Peyer's patch (tissue), 4 donors: ENCODE results near the gene PLEKHH1. TPM values are rescaled to one million over a fixed set of nuclear protein-coding genes. Genes with fewer than 3 reads are reported as not detected.
A peak's percentile ranks its signal among the peaks of the same experiment; 100 is the strongest.

Experiments used
- DNase-seq, 3 donors: peaks; one replicate each; pipeline ENCODE4 v3.0.0-alpha.2; 2017 to 2019
- H3K27ac ChIP-seq, 4 donors: fragments of 200-600 bp; sonication (generic); one replicate each; pipeline ENCODE4 v1.5.1; 2016 to 2019
- H3K27me3 ChIP-seq, 2 donors: fragments of 200-600 bp; sonication (generic); one replicate each; pipeline ENCODE4 v1.5.1; 2019
- H3K36me3 ChIP-seq, 3 donors: fragments of 200-600 bp; sonication (generic); one replicate each; pipeline ENCODE4 v1.5.1; 2016 to 2019
- H3K4me1 ChIP-seq, 4 donors: fragments of 200-600 bp; sonication (generic); one replicate each; pipeline ENCODE4 v1.5.1; 2016 to 2019
- H3K4me3 ChIP-seq, 4 donors: fragments of 200-600 bp; sonication (generic); 1 replicate in 3 of 4; 2 replicates in 1 of 4; pipeline ENCODE4 v1.5.1; 2016 to 2019; ENCODE audit warnings: mild to moderate bottlenecking in 1 of 4
- H3K9me3 ChIP-seq, 4 donors: fragments of 200-600 bp; sonication (generic); one replicate each; pipeline ENCODE4 v1.5.1; 2016 to 2019; ENCODE audit warnings: mild to moderate bottlenecking in 1 of 4
- POLR2A ChIP-seq, 2 donors: fragments of 450-650 bp; IDR thresholded peaks; one replicate each; pipeline ENCODE4 v1.5.1; 2017; ENCODE audit warnings: antibody characterized with exemption in 2 of 2, mild to moderate bottlenecking in 2 of 2, moderate library complexity in 2 of 2
- total RNA-seq, 4 donors: library from RNA; depleted of rRNA; stranded (reverse); fragments of >200 nt; gene quantifications; one replicate each; pipeline ENCODE4 v1.1.0, GENCODE V29; 2016
- TF ChIP-seq, protein P1 (sequence below), 6 experiments: fragments of 450-650 bp in 4 of 6; fragments of 200-600 bp in 2 of 6; sonication (generic) in 1 of 6; IDR thresholded peaks; one replicate each; pipeline ENCODE4 v1.5.1; 2017 to 2019; ENCODE audit warnings: antibody characterized with exemption in 6 of 6, mild to moderate bottlenecking in 3 of 6, moderate library complexity in 1 of 6

Gene PLEKHH1
- total RNA-seq, 4 donors from 2014 or later: 68.5 to 142 (median 92.0) TPM

DNA sequence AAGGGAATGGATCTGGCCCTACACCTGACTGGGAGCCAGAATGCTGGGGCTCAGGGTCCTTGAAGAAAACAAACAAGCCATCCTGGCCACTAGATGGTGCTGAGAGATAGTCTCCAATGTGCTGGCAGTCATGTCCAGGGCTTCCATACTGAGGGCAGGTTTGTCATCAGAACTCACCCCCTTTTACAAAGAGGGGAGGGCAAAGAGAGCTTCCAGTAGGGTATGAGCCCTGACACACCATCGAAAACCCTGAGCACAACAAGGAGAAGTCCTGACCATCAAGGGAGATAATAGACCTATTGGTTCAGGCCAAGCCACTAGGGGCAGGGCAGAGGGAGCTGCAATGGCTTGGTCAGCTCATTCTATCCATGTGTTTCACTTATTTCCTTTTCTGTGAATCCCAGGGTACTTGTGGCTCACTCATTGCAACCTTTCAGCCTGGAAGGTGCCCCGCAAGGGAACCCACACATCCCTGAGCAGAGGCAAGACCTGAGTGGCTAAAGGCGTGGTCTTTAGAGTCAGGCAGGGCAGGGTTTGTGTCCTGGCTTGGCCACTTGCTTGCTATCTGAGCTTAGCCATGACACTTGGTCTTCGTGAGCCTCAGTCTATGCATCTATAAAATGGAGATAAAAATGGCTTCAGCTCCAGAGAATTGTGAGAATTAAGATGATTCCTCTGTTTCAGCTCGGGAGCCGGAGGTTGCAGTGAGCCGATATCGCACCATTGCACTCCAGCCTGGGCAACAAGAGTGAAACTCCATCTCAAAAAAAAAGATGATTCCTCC lies 6.2 kb upstream of the PLEKHH1 start:
- Histone ChIP-seq H3K9me3 (no peaks in the 10 kb centered on the region), H3K27me3 (no peaks in the 10 kb centered on the region), H3K27ac (no peak overlapping the region), H3K4me1 (no peaks in the 10 kb centered on the region), H3K4me3 (no peak overlapping the region), H3K36me3 (no peaks in the 10 kb centered on the region)
- peak; percentile 40 to 76 (median 56) for DNase-seq
- TF ChIP-seq, protein P1, sequence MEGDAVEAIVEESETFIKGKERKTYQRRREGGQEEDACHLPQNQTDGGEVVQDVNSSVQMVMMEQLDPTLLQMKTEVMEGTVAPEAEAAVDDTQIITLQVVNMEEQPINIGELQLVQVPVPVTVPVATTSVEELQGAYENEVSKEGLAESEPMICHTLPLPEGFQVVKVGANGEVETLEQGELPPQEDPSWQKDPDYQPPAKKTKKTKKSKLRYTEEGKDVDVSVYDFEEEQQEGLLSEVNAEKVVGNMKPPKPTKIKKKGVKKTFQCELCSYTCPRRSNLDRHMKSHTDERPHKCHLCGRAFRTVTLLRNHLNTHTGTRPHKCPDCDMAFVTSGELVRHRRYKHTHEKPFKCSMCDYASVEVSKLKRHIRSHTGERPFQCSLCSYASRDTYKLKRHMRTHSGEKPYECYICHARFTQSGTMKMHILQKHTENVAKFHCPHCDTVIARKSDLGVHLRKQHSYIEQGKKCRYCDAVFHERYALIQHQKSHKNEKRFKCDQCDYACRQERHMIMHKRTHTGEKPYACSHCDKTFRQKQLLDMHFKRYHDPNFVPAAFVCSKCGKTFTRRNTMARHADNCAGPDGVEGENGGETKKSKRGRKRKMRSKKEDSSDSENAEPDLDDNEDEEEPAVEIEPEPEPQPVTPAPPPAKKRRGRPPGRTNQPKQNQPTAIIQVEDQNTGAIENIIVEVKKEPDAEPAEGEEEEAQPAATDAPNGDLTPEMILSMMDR (IDR thresholded peaks at IDR 0.05): peak in 4 of 6 experiments; percentile 65 to 91 (median 82)
- TF ChIP-seq POLR2A (IDR thresholded peaks at IDR 0.05): no peak

DNA sequence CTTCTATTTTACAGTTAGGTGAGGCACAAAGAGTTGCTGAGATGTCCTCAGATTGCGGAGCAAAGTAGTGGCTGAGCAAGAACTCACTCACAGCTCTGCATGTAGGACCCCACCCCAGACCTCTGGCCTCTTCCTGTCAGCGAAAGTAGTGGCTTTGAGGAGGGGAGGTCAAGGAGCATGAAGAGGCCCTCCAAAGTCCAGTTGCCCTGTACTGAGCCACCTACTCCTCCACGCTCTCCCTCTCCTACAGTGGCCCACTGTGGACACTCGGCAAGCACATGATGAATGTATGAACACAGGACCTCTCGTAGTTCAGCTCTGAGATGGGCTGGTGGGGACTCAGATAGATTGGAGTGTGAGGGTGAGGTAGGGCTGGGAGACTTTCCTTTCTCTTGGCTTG lies 5.3 kb upstream of the PLEKHH1 start:
- Histone ChIP-seq H3K9me3 (no peaks in the 10 kb centered on the region), H3K27me3 (no peaks in the 10 kb centered on the region), H3K4me1 (peaks cover 0 to 6% (median 2%) of the 10 kb centered on the region in 4 donors), H3K4me3 (no peak overlapping the region), H3K27ac (no peak overlapping the region), H3K36me3 (no peaks in the 10 kb centered on the region)
- TF ChIP-seq POLR2A (IDR thresholded peaks at IDR 0.05): no peak
- TF ChIP-seq, protein P1 (IDR thresholded peaks at IDR 0.05): no peak
- no peak for DNase-seq

DNA sequence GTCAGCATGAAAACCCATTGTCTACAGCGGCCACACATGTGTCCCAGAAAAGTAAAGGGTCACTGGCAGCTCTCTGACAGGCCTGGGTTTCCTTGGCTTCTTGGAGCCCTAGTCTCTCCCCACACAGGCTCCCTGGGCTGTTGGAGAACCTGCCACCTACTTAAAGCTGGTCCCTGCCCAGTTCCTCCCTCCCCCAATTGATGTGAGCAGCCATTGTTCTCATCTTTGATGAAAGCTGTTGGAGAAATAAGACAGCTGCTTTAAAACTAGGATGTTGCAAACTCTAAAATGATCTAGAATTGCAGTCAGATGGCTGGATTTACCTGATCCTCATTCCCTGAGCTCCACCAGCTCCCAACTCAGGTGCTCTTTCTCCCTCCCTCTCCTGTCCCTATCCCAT lies 4.8 kb upstream of the PLEKHH1 start:
- no peaks in the 10 kb centered on the region for H3K9me3 ChIP-seq
- H3K27me3 ChIP-seq: no peaks in the 10 kb centered on the region
- no peak overlapping the region for H3K4me3 ChIP-seq
- TF ChIP-seq POLR2A (IDR thresholded peaks at IDR 0.05): no peak
- TF ChIP-seq, protein P1 (IDR thresholded peaks at IDR 0.05): no peak
- no peaks in the 10 kb centered on the region for H3K36me3 ChIP-seq
- no peak overlapping the region for H3K27ac ChIP-seq
- peaks cover 0 to 9% (median 3%) of the 10 kb centered on the region in 4 donors for H3K4me1 ChIP-seq
- DNase-seq: no peak

DNA sequence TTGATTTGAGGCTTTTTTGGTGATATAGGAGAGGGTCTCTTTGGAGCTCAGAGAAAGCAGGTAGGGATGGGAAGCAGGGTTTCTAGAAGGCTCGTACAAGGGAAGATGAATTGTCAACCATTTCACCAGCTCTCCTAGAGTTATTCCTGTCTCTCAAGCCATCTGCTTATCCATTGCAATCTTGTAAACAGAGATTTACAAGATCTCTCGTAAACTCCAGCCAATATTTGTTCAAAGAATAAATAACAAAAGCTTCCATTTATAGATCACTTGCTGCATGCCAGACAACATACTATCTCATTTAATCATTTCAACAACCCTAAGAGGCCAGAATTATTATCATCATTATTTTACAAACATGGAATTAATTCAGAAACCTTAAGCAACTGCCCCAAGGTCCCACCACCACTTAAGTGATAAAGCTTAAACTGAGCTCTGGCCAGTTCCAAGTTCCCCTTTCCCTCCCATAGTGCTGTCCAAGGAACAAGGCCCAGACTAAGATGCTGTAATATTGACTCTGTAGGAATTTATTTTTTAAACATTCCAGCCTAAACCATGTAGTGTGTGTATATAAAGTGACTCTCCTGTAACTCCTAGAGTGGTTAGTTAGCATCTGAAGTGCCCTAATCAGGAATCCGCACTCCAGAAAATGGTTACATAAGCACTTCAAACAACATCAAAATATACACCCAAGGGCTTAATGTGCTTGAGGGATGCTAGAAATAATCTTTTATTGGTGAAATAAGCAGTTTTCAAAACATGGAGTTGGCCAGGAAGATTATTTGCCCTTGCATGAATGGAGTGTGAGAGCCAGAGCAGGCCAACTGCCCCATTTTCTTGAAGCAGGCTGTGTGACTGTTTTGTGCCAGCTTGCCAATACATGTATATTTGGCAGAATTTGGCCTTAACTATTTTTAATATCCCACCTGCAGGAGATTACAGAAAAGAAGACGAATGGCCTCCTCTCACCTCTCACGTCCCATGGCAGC lies 2.8 kb upstream of the PLEKHH1 start:
- TF ChIP-seq POLR2A (IDR thresholded peaks at IDR 0.05): no peak
- TF ChIP-seq, protein P1 (IDR thresholded peaks at IDR 0.05): no peak
- no peak for DNase-seq
- Histone ChIP-seq H3K36me3 (no peaks in the 10 kb centered on the region), H3K4me3 (no peak overlapping the region), H3K4me1 (peaks cover 0 to 12% (median 3%) of the 10 kb centered on the region in 4 donors), H3K27ac (no peak overlapping the region), H3K9me3 (no peaks in the 10 kb centered on the region), H3K27me3 (no peaks in the 10 kb centered on the region)

DNA sequence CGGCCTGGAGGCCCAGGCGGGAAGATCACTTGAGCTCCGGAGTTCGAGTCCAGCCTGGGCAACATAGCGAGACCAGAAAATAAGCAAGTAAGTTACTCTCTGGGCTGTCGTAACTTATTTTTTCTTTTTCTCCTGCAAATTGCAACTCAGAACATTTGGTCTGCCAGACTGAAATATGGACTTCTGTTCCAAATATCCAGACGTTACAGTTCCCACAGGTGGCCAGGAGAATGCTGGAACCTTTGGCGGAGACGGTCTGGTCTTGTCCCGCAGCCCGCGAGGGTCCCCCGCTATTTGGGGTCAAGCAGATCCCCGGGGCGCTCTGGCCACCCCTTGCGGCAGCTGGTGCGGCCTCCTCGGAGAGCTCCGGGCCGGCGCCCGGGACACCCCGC lies 488 bp upstream of the PLEKHH1 start:
- H3K27me3 ChIP-seq: no peaks in the 10 kb centered on the region
- no peaks in the 10 kb centered on the region for H3K36me3 ChIP-seq
- H3K4me3 ChIP-seq: peak overlapping the region; percentile 61 to 93 (median 76)
- peaks cover 0 to 12% (median 3%) of the 10 kb centered on the region in 4 donors for H3K4me1 ChIP-seq
- TF ChIP-seq, protein P1 (IDR thresholded peaks at IDR 0.05): peak in 2 of 6 experiments; percentile 4 to 22
- TF ChIP-seq POLR2A (IDR thresholded peaks at IDR 0.05): no peak
- no peak for DNase-seq
- H3K9me3 ChIP-seq: no peaks in the 10 kb centered on the region
- peak overlapping the region; percentile 46 to 94 (median 77) for H3K27ac ChIP-seq
